A549 (cell line): ENCODE results near the gene N4BP3. TPM values are rescaled to one million over a fixed set of nuclear protein-coding genes. Genes with fewer than 3 reads are reported as not detected.

ENCODE experiments used
- ATAC-seq, 2 experiments: fragments of 200-7000 bp in 1 of 2; fragments of >200 bp in 1 of 2; cut with Nextera tagmentation in 1 of 2; cut with Tn5 transposase in 1 of 2; 3 replicates each; pipeline versions ENCODE4 v1.8.0 to v1.9.1; 2018 to 2020; ENCODE audit warnings: mild to moderate bottlenecking in 1 of 2, moderate library complexity in 1 of 2
- CTCF ChIA-PET: fragments of 300-600 bp; sonication (Branson Sonifier 250); formaldehyde crosslinking; extraction: SDS; loops from one replicate; lab custom pipeline; 2021; ENCODE audit warnings: antibody characterized with exemption, inconsistent platforms; lab: Yijun Ruan, JAX
- POLR2A ChIA-PET: fragments of 350-600 bp; formaldehyde crosslinking; extraction: SDS; loops from one replicate; lab custom pipeline; 2021; ENCODE audit warnings: antibody characterized with exemption, inconsistent platforms; lab: Yijun Ruan, JAX
- DNase-seq, 2 experiments: peaks; one replicate each; pipeline versions ENCODE4 v3.0.0 to v3.0.0-alpha.2; 2011 to 2016; ENCODE audit warnings: low read depth in 1 of 2, low spot score in 1 of 2
- FAIRE-seq: peaks from 2 replicates; lab custom pipeline; 2011; peaks lifted over from hg19 to GRCh38; lab: Jason Lieb, UNC
- H3K27ac ChIP-seq, 2 experiments: fragments of >200 bp; sonication (Bioruptor Twin); formaldehyde crosslinking; 3 replicates each; pipeline ENCODE4 v1.5.1; 2016 to 2017
- H3K4me1 ChIP-seq: fragments of >200 bp; sonication (Bioruptor Twin); formaldehyde crosslinking; 3 replicates; pipeline ENCODE4 v1.6.1; 2016
- H3K4me2 ChIP-seq: fragments of >200 bp; sonication (Bioruptor Twin); formaldehyde crosslinking; 3 replicates; pipeline ENCODE4 v1.6.1; 2016
- H3K4me3 ChIP-seq: fragments of >200 bp; sonication (Bioruptor Twin); formaldehyde crosslinking; 3 replicates; pipeline ENCODE4 v1.5.1; 2016
- H3K9me3 ChIP-seq: fragments of >200 bp; sonication (Bioruptor Twin); formaldehyde crosslinking; 3 replicates; pipeline ENCODE4 v1.6.1; 2016
- BHLHE40 ChIP-seq: IDR thresholded peaks from 2 replicates; pipeline ENCODE4 v1.6.1; 2012; ENCODE audit warnings: low read depth, low read length, inconsistent platforms
- CHD2 ChIP-seq: fragments of 150-350 bp; IDR thresholded peaks from 2 replicates; pipeline ENCODE4 v1.6.1; 2014; ENCODE audit warnings: low read length; ENCODE audit not compliant: partially characterized antibody
- EHMT2 ChIP-seq: fragments of 200-600 bp; sonication (generic); IDR thresholded peaks from 2 replicates; pipeline ENCODE4 v1.6.1; 2016; ENCODE audit warnings: antibody characterized with exemption, low read depth, mild to moderate bottlenecking, moderate library complexity
- ESRRA ChIP-seq: fragments of 150-350 bp; IDR thresholded peaks from 2 replicates; pipeline ENCODE4 v1.6.1; 2014; ENCODE audit warnings: mild to moderate bottlenecking, low read length, borderline replicate concordance
- GATA3 ChIP-seq: IDR thresholded peaks from 2 replicates; pipeline ENCODE4 v1.6.1; 2012; ENCODE audit warnings: borderline replicate concordance
- HDAC2 ChIP-seq: fragments of 200-600 bp; sonication (generic); IDR thresholded peaks from 2 replicates; pipeline ENCODE4 v1.6.1; 2016
- JUN ChIP-seq, 2 experiments: fragments of >200 bp; sonication (Bioruptor Twin); formaldehyde crosslinking; IDR thresholded peaks; 2 replicates in 1 of 2; 3 replicates in 1 of 2; pipeline ENCODE4 v1.6.1; 2016 to 2017
- JUNB ChIP-seq: fragments of >200 bp; sonication (Bioruptor Twin); formaldehyde crosslinking; IDR thresholded peaks from 2 replicates; pipeline ENCODE4 v1.6.1; 2016
- MYC ChIP-seq: IDR thresholded peaks from 2 replicates; pipeline ENCODE4 v1.6.1; 2012; ENCODE audit warnings: mild to moderate bottlenecking, inconsistent platforms, low read length, improper control_type of control experiment, borderline replicate concordance
- PHF8 ChIP-seq: fragments of 200-600 bp; sonication (generic); IDR thresholded peaks from 2 replicates; pipeline ENCODE4 v1.6.1; 2016; ENCODE audit warnings: low read depth, mild to moderate bottlenecking, antibody characterized with exemption, moderate library complexity, borderline replicate concordance
- RAD21 ChIP-seq, 2 experiments: fragments of >200 bp in 1 of 2; sonication (Bioruptor Twin) in 1 of 2; formaldehyde crosslinking in 1 of 2; IDR thresholded peaks in 1 of 2; conservative IDR thresholded peaks in 1 of 2; 2 replicates in 1 of 2; 3 replicates in 1 of 2; pipeline ENCODE4 v1.6.1; 2012 to 2018; ENCODE audit warnings: inconsistent platforms in 1 of 2
- RNF2 ChIP-seq: fragments of 200-600 bp; sonication (generic); IDR thresholded peaks from 2 replicates; pipeline ENCODE4 v1.6.1; 2016; ENCODE audit warnings: low read depth, mild to moderate bottlenecking, antibody characterized with exemption, moderate library complexity, borderline replicate concordance
- TP53 ChIP-seq: fragments of 250-450 bp; sonication (Bioruptor Pico); IDR thresholded peaks from 2 replicates; pipeline ENCODE4 v1.5.0; 2021; ENCODE audit warnings: mild to moderate bottlenecking, moderate library complexity
- ZSCAN20 ChIP-seq: fragments of 250-450 bp; sonication (Bioruptor Pico); IDR thresholded peaks from 2 replicates; pipeline ENCODE4 v1.8.0; 2022; ENCODE audit warnings: mild to moderate bottlenecking, moderate library complexity
- WGBS: methylation state at CpG from one replicate; pipeline ENCODE4 v1.1.6; 2017; ENCODE audit errors: missing lambda C conversion rate; 5-methylcytosine and 5-hydroxymethylcytosine counted together
- polyA plus RNA-seq, 4 experiments: library from polyadenylated mRNA; depleted of rRNA in 3 of 4; stranded (reverse); fragments of >200 nt; fragmentation: RNase III in 1 of 4; extraction: RNeasy Plus Mini Kit Qiagen cat#74134 plus additional on column Dnase treatment in 1 of 4; gene quantifications; 2 replicates in 3 of 4; 3 replicates in 1 of 4; pipeline ENCODE4 v1.2.3, GENCODE V29; 2011 to 2017
- TF ChIP-seq, protein P1 (sequence below): IDR thresholded peaks from 2 replicates; pipeline ENCODE4 v1.6.1; 2012
- TF ChIP-seq, protein P2 (sequence below): fragments of >200 bp; sonication (Bioruptor Twin); formaldehyde crosslinking; IDR thresholded peaks from 3 replicates; pipeline ENCODE4 v1.5.1; 2016
- TF ChIP-seq, protein P3 (sequence below): fragments of 250-450 bp; sonication (Bioruptor Pico); IDR thresholded peaks from 2 replicates; pipeline ENCODE4 v1.5.0; 2021; ENCODE audit warnings: mild to moderate bottlenecking, moderate library complexity, borderline replicate concordance
- TF ChIP-seq, protein P4 (sequence below): IDR thresholded peaks from 2 replicates; pipeline ENCODE4 v1.6.1; 2012; ENCODE audit warnings: low read depth, borderline replicate concordance
- TF ChIP-seq, protein P5 (sequence below): fragments of >200 bp; sonication (Bioruptor Twin); formaldehyde crosslinking; IDR thresholded peaks from 2 replicates; pipeline ENCODE4 v1.6.1; 2016
- TF ChIP-seq, protein P6 (sequence below): fragments of 250-450 bp; sonication (Bioruptor Pico); IDR thresholded peaks from 2 replicates; pipeline ENCODE4 v1.5.0; 2020; ENCODE audit warnings: low read depth, mild to moderate bottlenecking, moderate library complexity
- TF ChIP-seq, protein P7 (sequence below): fragments of 200-600 bp; sonication (generic); IDR thresholded peaks from 2 replicates; pipeline ENCODE4 v1.6.1; 2016; ENCODE audit warnings: antibody characterized with exemption, mild to moderate bottlenecking, moderate library complexity
- TF ChIP-seq, protein P8 (sequence below): fragments of >200 bp; sonication (Bioruptor Twin); formaldehyde crosslinking; IDR thresholded peaks from 3 replicates; pipeline ENCODE4 v1.6.1; 2016

Gene N4BP3
- polyA plus RNA-seq, 2 of the 4 experiments (the other 2 are of a cell fraction) = 0.12 to 0.15 TPM

DNA sequence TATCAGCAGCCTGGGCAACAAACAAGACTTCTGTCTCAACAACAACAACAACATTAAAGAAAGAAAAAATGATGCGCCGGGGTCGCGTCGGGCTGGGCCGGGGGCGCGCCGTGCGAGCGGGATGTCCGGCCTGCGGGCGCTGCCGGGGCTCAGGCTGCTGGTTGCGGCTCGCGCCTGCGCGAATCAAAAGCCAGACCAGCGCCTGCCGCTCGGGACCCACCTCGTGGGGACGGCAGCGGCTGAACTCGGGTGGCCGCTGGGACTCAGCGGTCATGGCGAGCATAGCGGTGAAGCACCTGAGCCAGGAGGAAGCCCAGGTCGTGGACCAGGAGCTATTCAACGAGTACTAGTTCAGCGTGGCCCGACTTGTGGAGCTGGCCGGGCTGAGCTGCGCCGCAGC is 52.2 kb downstream of the N4BP3 start:
- no peak overlapping the region for H3K4me3 ChIP-seq
- no peak overlapping the region for H3K4me2 ChIP-seq
- FAIRE-seq (no peak), DNase-seq (no peak), ATAC-seq (no peak)
- ChIA-PET POLR2A (no interaction called here), CTCF (interaction anchor here (0.6 to 4.1 kb wide), 5 partner anchors 12 to 90 kb away, joined by 3 to 31 read pairs (median 3); partner anchors contain the start of gene NHP2)
- TF ChIP-seq, protein P1, sequence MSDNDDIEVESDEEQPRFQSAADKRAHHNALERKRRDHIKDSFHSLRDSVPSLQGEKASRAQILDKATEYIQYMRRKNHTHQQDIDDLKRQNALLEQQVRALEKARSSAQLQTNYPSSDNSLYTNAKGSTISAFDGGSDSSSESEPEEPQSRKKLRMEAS = no peak
- TF ChIP-seq RAD21 (conservative IDR thresholded peaks at IDR 0.05 in 1 of 2, IDR thresholded peaks at IDR 0.05 in 1 of 2) (no peak), ZSCAN20 (no peak), MYC (no peak)
- H3K4me1 ChIP-seq = no peaks in the 10 kb centered on the region
- H3K27ac ChIP-seq = no peak overlapping the region
- 88% methylated on average over 30 of the region's 38 CpGs for WGBS
- H3K9me3 ChIP-seq = no peaks in the 10 kb centered on the region

DNA sequence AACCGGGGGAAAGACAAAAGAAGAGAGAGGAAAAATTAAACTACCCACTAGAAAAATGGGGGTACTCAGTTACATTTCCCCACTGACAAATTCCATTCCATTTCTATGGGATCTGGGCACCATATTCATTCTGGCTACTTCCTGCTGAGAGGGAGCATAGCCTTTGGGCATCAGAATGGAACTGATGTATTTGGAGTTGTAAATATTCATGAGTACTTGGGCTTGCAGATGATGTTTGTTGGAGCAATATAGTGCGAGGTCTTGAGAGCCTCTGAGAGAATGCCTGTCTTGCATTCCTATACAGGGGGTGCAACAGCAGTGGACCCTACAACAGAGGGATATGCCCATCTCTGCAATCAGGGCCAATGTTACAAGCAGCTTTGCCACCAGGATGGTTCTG is 57.1 kb downstream of the N4BP3 start:
- 52% methylated on average over 2 of the region's 2 CpGs for WGBS
- ATAC-seq (no peak), FAIRE-seq (no peak), DNase-seq (no peak)
- Histone ChIP-seq H3K4me2 (no peak overlapping the region), H3K27ac (no peak overlapping the region), H3K4me1 (no peaks in the 10 kb centered on the region), H3K4me3 (no peak overlapping the region), H3K9me3 (no peaks in the 10 kb centered on the region)
- TF ChIP-seq, protein P2, sequence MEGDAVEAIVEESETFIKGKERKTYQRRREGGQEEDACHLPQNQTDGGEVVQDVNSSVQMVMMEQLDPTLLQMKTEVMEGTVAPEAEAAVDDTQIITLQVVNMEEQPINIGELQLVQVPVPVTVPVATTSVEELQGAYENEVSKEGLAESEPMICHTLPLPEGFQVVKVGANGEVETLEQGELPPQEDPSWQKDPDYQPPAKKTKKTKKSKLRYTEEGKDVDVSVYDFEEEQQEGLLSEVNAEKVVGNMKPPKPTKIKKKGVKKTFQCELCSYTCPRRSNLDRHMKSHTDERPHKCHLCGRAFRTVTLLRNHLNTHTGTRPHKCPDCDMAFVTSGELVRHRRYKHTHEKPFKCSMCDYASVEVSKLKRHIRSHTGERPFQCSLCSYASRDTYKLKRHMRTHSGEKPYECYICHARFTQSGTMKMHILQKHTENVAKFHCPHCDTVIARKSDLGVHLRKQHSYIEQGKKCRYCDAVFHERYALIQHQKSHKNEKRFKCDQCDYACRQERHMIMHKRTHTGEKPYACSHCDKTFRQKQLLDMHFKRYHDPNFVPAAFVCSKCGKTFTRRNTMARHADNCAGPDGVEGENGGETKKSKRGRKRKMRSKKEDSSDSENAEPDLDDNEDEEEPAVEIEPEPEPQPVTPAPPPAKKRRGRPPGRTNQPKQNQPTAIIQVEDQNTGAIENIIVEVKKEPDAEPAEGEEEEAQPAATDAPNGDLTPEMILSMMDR = no peak
- TF ChIP-seq, protein P3, sequence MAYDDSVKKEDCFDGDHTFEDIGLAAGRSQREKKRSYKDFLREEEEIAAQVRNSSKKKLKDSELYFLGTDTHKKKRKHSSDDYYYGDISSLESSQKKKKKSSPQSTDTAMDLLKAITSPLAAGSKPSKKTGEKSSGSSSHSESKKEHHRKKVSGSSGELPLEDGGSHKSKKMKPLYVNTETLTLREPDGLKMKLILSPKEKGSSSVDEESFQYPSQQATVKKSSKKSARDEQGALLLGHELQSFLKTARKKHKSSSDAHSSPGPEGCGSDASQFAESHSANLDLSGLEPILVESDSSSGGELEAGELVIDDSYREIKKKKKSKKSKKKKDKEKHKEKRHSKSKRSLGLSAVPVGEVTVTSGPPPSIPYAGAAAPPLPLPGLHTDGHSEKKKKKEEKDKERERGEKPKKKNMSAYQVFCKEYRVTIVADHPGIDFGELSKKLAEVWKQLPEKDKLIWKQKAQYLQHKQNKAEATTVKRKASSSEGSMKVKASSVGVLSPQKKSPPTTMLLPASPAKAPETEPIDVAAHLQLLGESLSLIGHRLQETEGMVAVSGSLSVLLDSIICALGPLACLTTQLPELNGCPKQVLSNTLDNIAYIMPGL (CRISPR knock-in tag) = no peak
- TF ChIP-seq JUNB (no peak), RNF2 (no peak), HDAC2 (no peak), PHF8 (no peak), CHD2 (no peak), ESRRA (no peak), TP53 (no peak), JUN (IDR thresholded peaks at IDR 0.05) (no peak), EHMT2 (no peak), MYC (no peak), BHLHE40 (no peak), GATA3 (no peak)
- TF ChIP-seq, protein P4, sequence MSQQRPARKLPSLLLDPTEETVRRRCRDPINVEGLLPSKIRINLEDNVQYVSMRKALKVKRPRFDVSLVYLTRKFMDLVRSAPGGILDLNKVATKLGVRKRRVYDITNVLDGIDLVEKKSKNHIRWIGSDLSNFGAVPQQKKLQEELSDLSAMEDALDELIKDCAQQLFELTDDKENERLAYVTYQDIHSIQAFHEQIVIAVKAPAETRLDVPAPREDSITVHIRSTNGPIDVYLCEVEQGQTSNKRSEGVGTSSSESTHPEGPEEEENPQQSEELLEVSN = no peak
- TF ChIP-seq, protein P5, sequence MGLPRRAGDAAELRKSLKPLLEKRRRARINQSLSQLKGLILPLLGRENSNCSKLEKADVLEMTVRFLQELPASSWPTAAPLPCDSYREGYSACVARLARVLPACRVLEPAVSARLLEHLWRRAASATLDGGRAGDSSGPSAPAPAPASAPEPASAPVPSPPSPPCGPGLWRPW = no peak
- TF ChIP-seq, protein P6, sequence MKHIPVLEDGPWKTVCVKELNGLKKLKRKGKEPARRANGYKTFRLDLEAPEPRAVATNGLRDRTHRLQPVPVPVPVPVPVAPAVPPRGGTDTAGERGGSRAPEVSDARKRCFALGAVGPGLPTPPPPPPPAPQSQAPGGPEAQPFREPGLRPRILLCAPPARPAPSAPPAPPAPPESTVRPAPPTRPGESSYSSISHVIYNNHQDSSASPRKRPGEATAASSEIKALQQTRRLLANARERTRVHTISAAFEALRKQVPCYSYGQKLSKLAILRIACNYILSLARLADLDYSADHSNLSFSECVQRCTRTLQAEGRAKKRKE (CRISPR knock-in tag) = no peak
- TF ChIP-seq, protein P1 = no peak
- TF ChIP-seq, protein P7, sequence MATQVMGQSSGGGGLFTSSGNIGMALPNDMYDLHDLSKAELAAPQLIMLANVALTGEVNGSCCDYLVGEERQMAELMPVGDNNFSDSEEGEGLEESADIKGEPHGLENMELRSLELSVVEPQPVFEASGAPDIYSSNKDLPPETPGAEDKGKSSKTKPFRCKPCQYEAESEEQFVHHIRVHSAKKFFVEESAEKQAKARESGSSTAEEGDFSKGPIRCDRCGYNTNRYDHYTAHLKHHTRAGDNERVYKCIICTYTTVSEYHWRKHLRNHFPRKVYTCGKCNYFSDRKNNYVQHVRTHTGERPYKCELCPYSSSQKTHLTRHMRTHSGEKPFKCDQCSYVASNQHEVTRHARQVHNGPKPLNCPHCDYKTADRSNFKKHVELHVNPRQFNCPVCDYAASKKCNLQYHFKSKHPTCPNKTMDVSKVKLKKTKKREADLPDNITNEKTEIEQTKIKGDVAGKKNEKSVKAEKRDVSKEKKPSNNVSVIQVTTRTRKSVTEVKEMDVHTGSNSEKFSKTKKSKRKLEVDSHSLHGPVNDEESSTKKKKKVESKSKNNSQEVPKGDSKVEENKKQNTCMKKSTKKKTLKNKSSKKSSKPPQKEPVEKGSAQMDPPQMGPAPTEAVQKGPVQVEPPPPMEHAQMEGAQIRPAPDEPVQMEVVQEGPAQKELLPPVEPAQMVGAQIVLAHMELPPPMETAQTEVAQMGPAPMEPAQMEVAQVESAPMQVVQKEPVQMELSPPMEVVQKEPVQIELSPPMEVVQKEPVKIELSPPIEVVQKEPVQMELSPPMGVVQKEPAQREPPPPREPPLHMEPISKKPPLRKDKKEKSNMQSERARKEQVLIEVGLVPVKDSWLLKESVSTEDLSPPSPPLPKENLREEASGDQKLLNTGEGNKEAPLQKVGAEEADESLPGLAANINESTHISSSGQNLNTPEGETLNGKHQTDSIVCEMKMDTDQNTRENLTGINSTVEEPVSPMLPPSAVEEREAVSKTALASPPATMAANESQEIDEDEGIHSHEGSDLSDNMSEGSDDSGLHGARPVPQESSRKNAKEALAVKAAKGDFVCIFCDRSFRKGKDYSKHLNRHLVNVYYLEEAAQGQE = no peak
- TF ChIP-seq, protein P8, sequence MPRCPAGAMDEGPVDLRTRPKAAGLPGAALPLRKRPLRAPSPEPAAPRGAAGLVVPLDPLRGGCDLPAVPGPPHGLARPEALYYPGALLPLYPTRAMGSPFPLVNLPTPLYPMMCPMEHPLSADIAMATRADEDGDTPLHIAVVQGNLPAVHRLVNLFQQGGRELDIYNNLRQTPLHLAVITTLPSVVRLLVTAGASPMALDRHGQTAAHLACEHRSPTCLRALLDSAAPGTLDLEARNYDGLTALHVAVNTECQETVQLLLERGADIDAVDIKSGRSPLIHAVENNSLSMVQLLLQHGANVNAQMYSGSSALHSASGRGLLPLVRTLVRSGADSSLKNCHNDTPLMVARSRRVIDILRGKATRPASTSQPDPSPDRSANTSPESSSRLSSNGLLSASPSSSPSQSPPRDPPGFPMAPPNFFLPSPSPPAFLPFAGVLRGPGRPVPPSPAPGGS = no peak
- ChIA-PET CTCF (interaction anchor here (1.0 to 1.3 kb wide), 2 partner anchors 10 to 95 kb away, joined by 3 read pairs; no protein-coding TSS in a partner anchor), POLR2A (no interaction called here)
